GM08714 (cell line): ENCODE measurements around the gene TBC1D1.

ENCODE experiments used
- H3K4me3 ChIP-seq: fragments of 200-500 bp; sonication (Bioruptor generic); 2 replicates; pipeline ENCODE4 v1.5.1; 2014; ENCODE audit warnings: mild to moderate bottlenecking, low read length, inconsistent platforms
- ZNF274 ChIP-seq: IDR thresholded peaks from 2 replicates; pipeline ENCODE4 v1.6.1; 2012; ENCODE audit warnings: mild to moderate bottlenecking, low read depth, low read length

TBC1D1 gene

GRCh38 chr4:38124961-38125360 is 234.1 kb downstream of the TBC1D1 start:
- TF ChIP-seq ZNF274: no peak
- no peak overlapping the region for H3K4me3 ChIP-seq

DNA sequence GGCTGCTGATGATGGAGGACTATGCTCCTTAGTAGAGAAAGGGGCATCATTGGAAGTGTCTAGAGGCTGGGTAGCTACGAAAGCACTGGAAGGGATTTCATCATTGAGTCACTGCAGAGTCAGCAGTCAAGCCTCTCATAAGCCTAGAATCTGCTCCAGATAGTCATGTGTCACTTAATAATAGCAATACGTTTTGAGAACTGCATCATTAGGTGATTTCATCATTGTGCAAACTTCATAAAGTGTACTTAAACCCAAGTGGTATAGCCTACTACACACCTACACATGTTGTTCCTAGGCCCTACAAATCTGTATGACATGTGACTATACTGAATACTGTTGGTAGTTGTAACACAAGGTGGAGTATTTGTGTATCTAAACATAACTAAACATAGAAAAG is 234.9 kb downstream of the TBC1D1 start:
- no peak for TF ChIP-seq ZNF274
- H3K4me3 ChIP-seq: no peak overlapping the region

DNA sequence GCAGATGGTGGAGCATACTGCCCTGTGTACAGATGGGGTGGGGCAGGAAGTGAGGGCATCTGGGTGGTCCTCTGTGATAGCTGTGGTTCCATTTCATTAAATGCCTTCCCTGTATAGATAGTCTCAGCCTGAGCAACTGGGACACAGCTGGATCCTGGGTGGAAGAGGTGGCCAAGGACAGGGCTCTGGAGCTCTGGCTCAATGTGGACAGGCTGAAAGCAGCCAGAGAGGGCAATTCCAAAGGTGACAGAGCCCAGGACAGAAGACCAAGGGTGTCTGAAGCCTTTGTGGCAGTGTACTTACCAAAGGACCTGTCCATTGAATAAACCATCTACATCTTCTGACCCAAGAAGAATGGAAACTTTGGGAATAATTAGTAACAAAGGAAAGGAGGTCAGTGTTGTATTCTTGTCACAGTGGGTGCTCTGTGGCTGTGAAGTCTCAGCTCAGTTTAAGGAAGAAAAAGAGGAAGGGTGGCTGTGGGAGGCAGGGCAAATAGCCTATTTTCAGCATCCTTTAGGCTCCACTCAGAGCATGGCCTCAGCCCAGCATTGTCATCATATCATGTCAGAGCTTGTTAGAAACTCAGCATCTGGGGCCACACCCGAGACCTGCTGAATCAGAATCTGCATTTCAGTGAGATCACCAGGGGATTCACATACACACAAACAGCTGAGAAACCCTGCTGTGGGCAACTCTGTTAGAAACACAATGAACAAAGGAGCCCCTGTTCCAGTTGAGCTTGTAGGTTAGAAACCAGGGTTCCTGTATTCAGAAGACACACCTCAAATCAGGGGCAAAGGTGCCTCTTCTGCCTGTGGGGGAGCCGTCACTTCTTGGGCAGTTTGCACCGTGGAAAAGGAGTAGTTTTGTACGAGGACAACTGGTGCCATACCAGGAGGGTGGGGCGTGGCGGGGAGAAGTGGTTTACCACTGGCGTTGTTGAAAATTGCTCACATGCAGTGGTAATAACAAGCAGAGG is 237.9 kb downstream of the TBC1D1 start:
- TF ChIP-seq ZNF274: no peak
- H3K4me3 ChIP-seq: no peak overlapping the region

DNA sequence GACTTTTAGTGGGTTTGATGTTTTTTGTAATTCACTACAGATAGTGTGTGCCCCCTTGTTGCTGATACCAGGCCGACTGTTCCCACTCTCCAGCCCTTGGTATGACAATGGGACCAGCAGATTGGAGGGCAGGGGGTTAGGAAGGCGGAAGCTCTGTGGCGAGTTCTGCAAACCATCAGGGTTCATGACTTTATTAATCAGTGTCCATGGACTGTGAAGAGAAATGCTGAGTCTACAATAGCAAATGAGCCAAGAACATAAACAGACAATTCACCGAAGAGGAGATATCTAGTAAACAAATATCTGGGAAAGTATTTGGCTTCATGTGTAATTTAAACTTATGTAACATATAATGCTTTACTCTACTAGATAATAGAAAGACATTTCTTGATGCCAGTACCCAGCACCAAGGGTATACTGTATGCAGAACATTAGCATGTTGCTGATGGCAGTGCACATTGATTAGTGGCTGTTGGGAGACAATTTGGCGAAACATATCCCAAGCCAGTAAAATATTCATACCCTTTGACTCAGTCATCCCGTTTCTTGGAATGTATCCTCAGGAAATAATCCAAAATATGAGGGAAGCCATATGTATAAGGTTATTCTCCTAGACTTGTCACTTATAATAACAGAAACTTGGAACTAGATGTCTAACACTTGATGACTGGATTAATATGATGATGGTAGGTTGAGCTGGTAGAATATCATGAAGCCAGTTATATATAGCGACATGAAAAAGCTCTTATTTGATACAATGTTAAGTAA is 238.8 kb downstream of the TBC1D1 start:
- TF ChIP-seq ZNF274: no peak
- H3K4me3 ChIP-seq: no peak overlapping the region

DNA sequence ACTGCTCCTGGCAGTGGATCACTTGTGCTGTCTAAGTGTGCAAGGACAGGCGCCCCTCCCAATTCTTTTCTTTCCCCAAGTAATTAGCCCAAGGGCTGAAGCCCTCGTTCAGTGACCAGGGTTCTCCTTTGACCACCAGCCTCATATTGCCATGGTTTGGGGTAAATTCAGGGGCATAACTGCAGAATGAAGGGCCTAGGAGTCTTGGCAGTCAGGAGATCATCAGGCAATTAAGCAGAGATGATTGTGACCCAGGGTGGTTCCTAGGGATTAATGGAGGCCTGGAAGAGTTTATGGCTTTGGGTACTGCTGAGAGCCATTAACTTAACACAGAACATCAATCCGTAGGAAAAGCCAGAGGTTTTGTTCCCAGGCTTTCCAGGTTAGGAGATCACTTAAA is 240.0 kb downstream of the TBC1D1 start:
- no peak overlapping the region for H3K4me3 ChIP-seq
- TF ChIP-seq ZNF274: no peak

DNA sequence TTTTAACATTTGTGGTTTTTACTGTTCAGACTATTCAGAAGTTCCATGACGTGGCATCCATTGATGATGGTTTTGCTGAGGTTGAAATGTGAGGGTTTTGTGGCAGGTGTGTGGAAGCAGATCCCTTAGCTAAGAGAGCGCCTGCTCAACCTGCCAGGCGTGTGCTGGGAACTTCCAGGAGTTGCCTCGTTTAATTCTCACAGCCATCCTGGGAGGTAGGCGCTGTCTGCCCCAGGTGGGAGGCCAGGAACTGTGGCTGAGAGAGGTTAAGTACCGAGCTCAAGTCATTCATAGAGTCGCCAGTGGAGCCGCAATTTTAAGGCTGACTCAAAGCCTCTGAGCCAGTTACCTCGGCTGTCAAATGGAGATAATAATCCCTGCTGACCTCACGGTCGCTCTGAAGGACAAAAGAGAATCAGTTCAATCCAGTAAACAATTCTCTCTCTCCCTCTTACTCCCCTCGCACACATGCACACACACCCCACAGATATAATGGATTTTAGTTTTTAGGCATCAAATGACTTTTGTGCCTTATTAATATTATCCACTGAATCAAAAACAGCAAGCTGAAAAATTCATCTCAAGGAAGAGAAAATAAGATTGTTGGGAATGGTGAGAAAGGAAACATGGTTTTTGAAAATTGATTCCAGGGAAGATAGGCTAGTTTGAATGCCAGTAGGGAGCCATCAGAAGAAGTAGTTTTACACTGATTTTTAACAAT is 240.6 kb downstream of the TBC1D1 start:
- no peak for TF ChIP-seq ZNF274
- no peak overlapping the region for H3K4me3 ChIP-seq

DNA sequence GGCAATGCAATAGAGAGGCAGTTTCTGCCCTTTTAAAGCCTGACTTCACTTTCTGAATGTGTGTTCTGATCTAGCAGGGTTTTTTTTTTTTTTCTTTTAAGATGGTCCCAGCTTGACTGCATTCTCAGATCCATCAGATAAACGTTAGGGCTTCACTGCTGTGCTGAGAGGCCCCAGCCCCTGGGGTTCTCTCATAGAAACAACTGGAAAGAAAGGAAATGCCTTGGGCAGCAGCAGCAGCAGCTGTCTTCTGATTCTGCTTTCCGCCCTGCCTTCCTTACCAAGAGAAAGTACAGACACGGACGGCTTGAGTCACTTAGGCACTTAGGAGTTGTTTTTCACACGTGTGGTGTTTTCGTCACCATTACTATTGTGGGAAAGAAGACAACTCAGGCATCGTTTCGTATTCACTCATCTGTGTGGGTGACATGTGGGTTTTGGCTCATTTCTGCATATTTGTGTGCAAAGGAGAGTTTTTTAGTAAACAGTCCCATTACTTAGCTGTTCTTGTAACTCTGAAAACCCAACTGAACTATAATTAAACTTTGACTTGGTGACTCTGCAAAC is 241.3 kb downstream of the TBC1D1 start:
- no peak for TF ChIP-seq ZNF274
- no peak overlapping the region for H3K4me3 ChIP-seq

- H3K4me3 ChIP-seq: peak overlapping the region; percentile 8; the same call in 1 of the 2 replicates
- TF ChIP-seq ZNF274: no peak
Measured at GRCh38 chr4:38132843-38133662, 242.2 kb downstream of the TBC1D1 start.

- no peak for TF ChIP-seq ZNF274
- no peak overlapping the region for H3K4me3 ChIP-seq
Measured at GRCh38 chr4:38133711-38134480, 243.0 kb downstream of the TBC1D1 start.

GRCh38 chr4:38135201-38135600 is 244.3 kb downstream of the TBC1D1 start:
- no peak for TF ChIP-seq ZNF274

GRCh38 chr4:38136604-38137003 is 245.7 kb downstream of the TBC1D1 start:
- no peak for TF ChIP-seq ZNF274
- no peak overlapping the region for H3K4me3 ChIP-seq

More at GRCh38 chr4:38135201-38135600, 244.3 kb downstream of the TBC1D1 start:
- H3K4me3 ChIP-seq: no peak overlapping the region

DNA sequence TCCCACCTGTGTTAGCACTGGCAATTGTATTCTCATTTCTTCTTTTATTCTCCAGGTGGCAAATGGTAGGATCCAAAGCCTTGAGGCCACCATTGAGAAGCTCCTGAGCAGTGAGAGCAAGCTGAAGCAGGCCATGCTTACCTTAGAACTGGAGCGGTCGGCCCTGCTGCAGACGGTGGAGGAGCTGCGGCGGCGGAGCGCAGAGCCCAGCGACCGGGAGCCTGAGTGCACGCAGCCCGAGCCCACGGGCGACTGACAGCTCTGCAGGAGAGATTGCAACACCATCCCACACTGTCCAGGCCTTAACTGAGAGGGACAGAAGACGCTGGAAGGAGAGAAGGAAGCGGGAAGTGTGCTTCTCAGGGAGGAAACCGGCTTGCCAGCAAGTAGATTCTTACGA is 246.2 kb downstream of the TBC1D1 start:
- TF ChIP-seq ZNF274: no peak
- H3K4me3 ChIP-seq: no peak overlapping the region
